ENCODE measurements around the gene CEACAM21. TPM values are rescaled to one million over a fixed set of nuclear protein-coding genes. Genes with fewer than 3 reads are reported as not detected.

The CEACAM21 gene
- total RNA-seq, 1 donor from 2014 or later = 12.0 TPM

DNA sequence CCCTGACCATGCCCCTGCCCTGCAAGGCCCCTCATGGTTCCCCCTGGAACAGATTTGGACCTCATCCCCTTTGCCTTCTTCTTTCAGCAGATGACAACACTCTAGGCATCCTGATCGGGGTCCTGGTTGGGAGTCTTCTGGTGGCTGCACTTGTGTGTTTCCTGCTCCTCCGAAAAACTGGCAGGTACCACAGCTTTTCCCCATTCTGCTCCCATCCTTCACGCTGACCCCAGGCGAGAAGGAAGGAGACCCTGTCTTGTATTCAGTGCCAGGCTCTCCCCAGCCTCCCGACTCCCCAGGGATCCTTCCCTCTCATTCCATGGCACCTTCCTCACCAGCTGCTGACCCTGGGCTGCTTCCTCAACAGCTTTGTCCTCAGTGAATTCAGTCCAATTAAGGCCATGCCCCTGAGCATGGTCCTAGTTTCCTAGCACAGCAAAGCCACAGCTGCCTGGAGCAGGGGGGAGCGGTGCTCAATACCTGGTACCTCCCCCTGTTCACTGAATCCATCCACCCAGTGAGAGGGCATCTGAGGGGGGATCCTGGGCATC is 8.4 kb downstream of the CEACAM21 start:
- TF ChIP-seq, protein P1, sequence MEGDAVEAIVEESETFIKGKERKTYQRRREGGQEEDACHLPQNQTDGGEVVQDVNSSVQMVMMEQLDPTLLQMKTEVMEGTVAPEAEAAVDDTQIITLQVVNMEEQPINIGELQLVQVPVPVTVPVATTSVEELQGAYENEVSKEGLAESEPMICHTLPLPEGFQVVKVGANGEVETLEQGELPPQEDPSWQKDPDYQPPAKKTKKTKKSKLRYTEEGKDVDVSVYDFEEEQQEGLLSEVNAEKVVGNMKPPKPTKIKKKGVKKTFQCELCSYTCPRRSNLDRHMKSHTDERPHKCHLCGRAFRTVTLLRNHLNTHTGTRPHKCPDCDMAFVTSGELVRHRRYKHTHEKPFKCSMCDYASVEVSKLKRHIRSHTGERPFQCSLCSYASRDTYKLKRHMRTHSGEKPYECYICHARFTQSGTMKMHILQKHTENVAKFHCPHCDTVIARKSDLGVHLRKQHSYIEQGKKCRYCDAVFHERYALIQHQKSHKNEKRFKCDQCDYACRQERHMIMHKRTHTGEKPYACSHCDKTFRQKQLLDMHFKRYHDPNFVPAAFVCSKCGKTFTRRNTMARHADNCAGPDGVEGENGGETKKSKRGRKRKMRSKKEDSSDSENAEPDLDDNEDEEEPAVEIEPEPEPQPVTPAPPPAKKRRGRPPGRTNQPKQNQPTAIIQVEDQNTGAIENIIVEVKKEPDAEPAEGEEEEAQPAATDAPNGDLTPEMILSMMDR (IDR thresholded peaks at IDR 0.05) = no peak
- no peak for ATAC-seq (ENCODE audit: low read depth)
- no peaks in the 10 kb centered on the region for H3K27me3 Mint-ChIP-seq
- ChIA-PET CTCF (no interaction called here), POLR2A (no interaction called here)
- no peaks in the 10 kb centered on the region for H3K4me1 Mint-ChIP-seq
- H3K36me3 Mint-ChIP-seq (ENCODE audit: low read depth) = peaks cover 85% of the 10 kb centered on the region
- intact Hi-C loops (cut with micrococcal nuclease) = no loop called here
- no peak for DNase-seq
- H3K9me3 Mint-ChIP-seq = peaks cover 16% of the 10 kb centered on the region
- H3K27ac Mint-ChIP-seq = no peak overlapping the region
- H3K4me3 Mint-ChIP-seq = no peak overlapping the region

DNA sequence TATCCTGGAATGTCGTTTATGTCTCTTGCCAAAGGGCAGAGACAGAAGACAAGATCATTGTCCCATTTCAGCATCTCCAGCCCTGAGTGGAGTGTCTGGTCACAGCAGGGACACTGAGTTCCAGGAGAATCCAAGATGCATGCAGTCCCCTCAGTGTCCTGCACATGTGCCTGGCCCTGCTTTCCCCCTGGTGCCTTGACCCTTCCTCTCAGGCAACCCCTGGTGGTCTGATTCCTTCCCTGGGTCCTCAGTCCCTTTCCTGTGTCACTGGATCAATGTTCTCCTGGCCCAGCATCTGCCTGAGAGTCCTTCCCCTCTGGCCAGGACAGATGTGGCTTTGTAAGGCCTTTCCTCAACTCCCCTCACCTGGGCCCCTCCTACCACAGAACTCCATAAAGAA is 9.0 kb downstream of the CEACAM21 start:
- Mint-ChIP-seq H3K9me3 (peaks cover 16% of the 10 kb centered on the region), H3K27ac (no peak overlapping the region), H3K36me3 (ENCODE audit: low read depth) (peaks cover 79% of the 10 kb centered on the region), H3K4me3 (no peak overlapping the region), H3K4me1 (no peaks in the 10 kb centered on the region), H3K27me3 (no peaks in the 10 kb centered on the region)
- intact Hi-C loops (cut with micrococcal nuclease) = no loop called here
- ATAC-seq (ENCODE audit: low read depth) (no peak), DNase-seq (no peak)
- CTCF ChIA-PET = no interaction called here
- TF ChIP-seq, protein P1 (IDR thresholded peaks at IDR 0.05) = no peak
- POLR2A ChIA-PET = no interaction called here

DNA sequence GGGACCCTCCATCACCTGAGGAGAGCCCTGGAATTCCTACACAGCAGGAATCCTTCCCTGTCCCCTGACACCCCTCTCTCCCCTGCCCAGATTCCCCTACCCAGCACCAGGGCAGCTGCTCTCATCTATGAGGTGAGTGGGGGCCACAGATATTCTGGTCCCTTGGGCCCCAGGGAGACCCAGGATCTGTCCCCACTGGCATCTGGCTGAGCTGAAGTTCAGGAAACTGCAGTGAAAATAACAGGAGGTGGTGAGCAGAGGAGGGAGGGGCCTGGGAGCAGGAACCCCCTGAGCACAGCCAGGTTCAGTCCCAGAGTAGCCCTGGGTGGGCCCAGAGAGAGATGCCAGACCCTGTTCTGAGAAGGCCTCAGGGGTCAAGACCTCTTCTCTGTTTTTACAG is 10.1 kb downstream of the CEACAM21 start:
- DNase-seq (no peak), ATAC-seq (ENCODE audit: low read depth) (no peak)
- CTCF ChIA-PET = no interaction called here
- TF ChIP-seq, protein P1 (IDR thresholded peaks at IDR 0.05) = no peak
- Mint-ChIP-seq H3K36me3 (ENCODE audit: low read depth) (peaks cover 67% of the 10 kb centered on the region), H3K27me3 (no peaks in the 10 kb centered on the region), H3K9me3 (peaks cover 16% of the 10 kb centered on the region), H3K4me3 (no peak overlapping the region), H3K27ac (no peak overlapping the region), H3K4me1 (no peaks in the 10 kb centered on the region)
- intact Hi-C loops (cut with micrococcal nuclease) = no loop called here
- POLR2A ChIA-PET = interaction anchor here (1.1 kb wide), 1 partner anchor 10 kb away, joined by 3 read pairs; the partner anchor contains the start of gene CEACAM21

DNA sequence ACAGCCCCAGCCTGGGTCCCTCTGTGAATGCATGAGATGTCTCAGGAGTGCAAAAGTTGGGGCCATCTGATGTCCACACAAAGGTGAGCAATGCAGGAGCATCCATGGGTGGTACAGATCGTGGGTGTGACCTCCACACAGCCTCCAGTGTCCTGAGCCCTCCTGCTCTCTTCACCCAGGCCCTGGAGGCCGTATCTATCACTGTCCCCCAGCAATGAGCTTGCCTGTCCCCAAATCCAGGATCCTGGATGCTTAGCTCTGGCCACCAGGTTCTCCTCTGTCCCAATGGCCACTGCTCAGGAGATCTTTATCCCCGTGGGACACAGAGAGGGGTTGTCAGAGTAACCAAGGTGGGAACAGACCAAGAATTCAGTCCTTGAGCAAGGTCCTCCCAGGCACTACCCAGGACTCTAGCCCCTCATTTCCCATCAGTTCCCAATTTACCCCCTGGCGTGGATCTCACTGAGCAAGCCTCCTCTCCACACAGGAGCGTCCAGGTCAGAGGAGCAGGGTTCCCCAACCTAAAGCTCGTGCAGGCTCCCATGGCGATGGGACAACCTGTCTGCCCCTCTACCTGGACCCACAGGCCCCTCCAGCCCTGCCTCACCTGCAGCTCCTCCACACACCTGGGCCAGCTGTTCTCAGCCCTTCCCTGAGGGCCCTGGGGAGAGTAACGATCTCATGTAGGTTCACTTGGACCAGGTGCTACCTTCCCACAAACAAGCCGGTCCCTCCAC is 11.3 kb downstream of the CEACAM21 start:
- DNase-seq = no peak
- peaks cover 2% of the 10 kb centered on the region for H3K27me3 Mint-ChIP-seq
- TF ChIP-seq, protein P1 (IDR thresholded peaks at IDR 0.05) = no peak
- no peak overlapping the region for H3K4me3 Mint-ChIP-seq
- H3K36me3 Mint-ChIP-seq (ENCODE audit: low read depth) = peaks cover 55% of the 10 kb centered on the region
- ChIA-PET POLR2A (interaction anchor here (0.9 kb wide), 1 partner anchor 11 kb away, joined by 3 read pairs; the partner anchor contains the start of gene CEACAM21), CTCF (no interaction called here)
- H3K4me1 Mint-ChIP-seq = no peaks in the 10 kb centered on the region
- peaks cover 7% of the 10 kb centered on the region for H3K9me3 Mint-ChIP-seq
- intact Hi-C loops (cut with micrococcal nuclease) = no loop called here
- ATAC-seq (ENCODE audit: low read depth) = no peak
- no peak overlapping the region for H3K27ac Mint-ChIP-seq

DNA sequence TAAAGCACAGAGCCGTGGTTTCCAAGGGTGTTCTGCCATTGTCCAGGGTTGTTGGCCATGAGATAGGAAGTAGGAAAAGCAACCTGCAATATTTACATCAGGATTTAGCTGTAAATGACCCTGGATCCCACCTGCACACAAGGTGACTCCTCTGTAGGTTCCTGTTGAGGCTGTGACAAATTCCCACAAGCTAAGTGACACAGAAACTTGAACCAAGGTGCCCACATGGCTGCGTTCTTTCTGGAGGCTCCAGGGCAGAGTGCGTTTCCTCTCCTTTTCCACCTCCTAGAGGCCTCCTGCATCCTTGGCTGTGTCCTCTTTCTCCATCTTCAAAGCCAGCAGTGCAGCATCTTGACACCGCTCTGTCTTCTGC is 11.9 kb downstream of the CEACAM21 start:
- ChIA-PET CTCF (no interaction called here), POLR2A (interaction anchor here (0.6 to 0.9 kb wide), 2 partner anchors 12 to 38 kb away, joined by 3 read pairs; partner anchors contain the start of gene CEACAM21)
- intact Hi-C loops (cut with micrococcal nuclease) = no loop called here
- H3K4me3 Mint-ChIP-seq = no peak overlapping the region
- peaks cover 6% of the 10 kb centered on the region for H3K9me3 Mint-ChIP-seq
- H3K4me1 Mint-ChIP-seq = no peaks in the 10 kb centered on the region
- DNase-seq (no peak), ATAC-seq (ENCODE audit: low read depth) (no peak)
- H3K36me3 Mint-ChIP-seq (ENCODE audit: low read depth) = peaks cover 50% of the 10 kb centered on the region
- TF ChIP-seq, protein P1 (IDR thresholded peaks at IDR 0.05) = no peak
- no peak overlapping the region for H3K27ac Mint-ChIP-seq
- H3K27me3 Mint-ChIP-seq = peaks cover 4% of the 10 kb centered on the region

Measured in activated B cell treated with CpG ODN at 0.5 μM for 24 hours (primary cell).